Esophagus squamous epithelium (tissue), 5 donors: Measurements from ENCODE around the gene CST9L. TPM values are rescaled to one million over a fixed set of nuclear protein-coding genes. Genes with fewer than 3 reads are reported as not detected.

Experiments used
- DNase-seq: peaks from one replicate; lab custom pipeline; 2025; lab: John Stamatoyannopoulos, UW
- H3K27ac ChIP-seq, 4 donors: fragments of 200-600 bp; sonication (generic); one replicate each; pipeline ENCODE4 v1.5.1; 2016 to 2019; ENCODE audit warnings: mild to moderate bottlenecking in 1 of 4
- H3K27me3 ChIP-seq, 4 donors: fragments of 200-600 bp; sonication (generic); 1 replicate in 3 of 4; 2 replicates in 1 of 4; pipeline versions ENCODE4 v1.5.1 to v1.6.0; 2017 to 2021; ENCODE audit warnings: antibody characterized with exemption in 1 of 4
- H3K36me3 ChIP-seq, 3 donors: fragments of 200-600 bp; sonication (generic); one replicate each; pipeline ENCODE4 v1.5.1; 2016 to 2019
- H3K4me1 ChIP-seq, 3 donors: fragments of 200-600 bp; sonication (generic); one replicate each; pipeline ENCODE4 v1.5.1; 2017 to 2019
- H3K4me3 ChIP-seq, 4 donors: fragments of 200-600 bp; sonication (generic); 1 replicate in 3 of 4; 2 replicates in 1 of 4; pipeline ENCODE4 v1.5.1; 2016 to 2019; ENCODE audit warnings: mild to moderate bottlenecking in 2 of 4, moderate library complexity in 1 of 4
- H3K9me3 ChIP-seq, 3 donors: fragments of 200-600 bp; sonication (generic); one replicate each; pipeline ENCODE4 v1.5.1; 2016 to 2019
- POLR2A ChIP-seq, 4 donors: fragments of 450-650 bp; IDR thresholded peaks; one replicate each; pipeline ENCODE4 v1.6.1; 2017; ENCODE audit warnings: antibody characterized with exemption in 4 of 4, mild to moderate bottlenecking in 4 of 4, moderate library complexity in 3 of 4
- WGBS, 2 donors: methylation state at CpG; one replicate each; pipeline ENCODE4 v1.1.5; 2018; 5-methylcytosine and 5-hydroxymethylcytosine counted together
- intact Hi-C: fragments of 100-400 bp; cut with DNase I; formaldehyde crosslinking; loops from one replicate; pipeline ENCODE4 v1.15.0; 2022
- total RNA-seq, 4 donors: library from RNA; depleted of rRNA; stranded (reverse); fragments of >200 nt; gene quantifications; one replicate each; pipeline ENCODE4 v1.1.0, GENCODE V29; 2016
- TF ChIP-seq, protein P1 (sequence below), 6 experiments: fragments of 450-650 bp in 4 of 6; fragments of 200-600 bp in 2 of 6; sonication (generic) in 2 of 6; IDR thresholded peaks; one replicate each; pipeline ENCODE4 v1.5.1; 2016 to 2019; ENCODE audit warnings: antibody characterized with exemption in 6 of 6, mild to moderate bottlenecking in 4 of 6, moderate library complexity in 4 of 6
- donor health status: DM: yes; HTN: yes; CAD: no.

Gene CST9L
- total RNA-seq, 4 donors from 2014 or later: not detected

DNA sequence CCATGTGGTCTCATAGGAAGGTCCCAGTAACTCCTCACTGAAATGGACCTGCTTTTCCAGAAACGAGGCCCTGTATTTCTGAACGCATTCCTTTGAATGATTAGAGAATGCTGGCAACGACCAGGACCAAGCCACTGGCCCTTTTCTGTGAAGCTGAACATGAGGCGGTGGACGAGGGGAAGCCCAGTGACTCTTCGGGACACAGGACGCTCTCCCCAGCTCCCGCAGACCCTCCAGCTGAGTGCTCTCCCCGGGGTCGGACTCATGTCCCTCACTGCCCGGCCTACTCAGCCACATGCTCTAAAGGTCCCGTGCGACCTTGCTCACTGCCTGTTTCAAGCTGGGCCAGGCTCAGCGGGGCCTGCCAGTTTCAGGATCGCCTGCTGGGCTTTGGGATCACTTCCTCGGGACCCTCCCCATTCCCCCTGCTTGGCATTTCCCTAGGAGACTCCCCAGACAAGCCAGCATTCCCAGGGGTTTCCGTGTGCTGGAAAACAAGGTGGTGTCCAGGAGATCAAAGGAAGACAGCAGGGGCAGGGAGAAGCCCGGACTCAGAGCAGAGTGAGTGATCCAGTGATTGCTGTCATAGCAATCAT, 40.1 kb upstream of the CST9L start:
- 79 to 80% methylated on average over 9 to 13 of the region's 18 CpGs for WGBS, 2 donors
- intact Hi-C loops: loop anchor here (5.0 kb wide), 1 partner anchor 166 kb away; no protein-coding TSS in a partner anchor

DNA sequence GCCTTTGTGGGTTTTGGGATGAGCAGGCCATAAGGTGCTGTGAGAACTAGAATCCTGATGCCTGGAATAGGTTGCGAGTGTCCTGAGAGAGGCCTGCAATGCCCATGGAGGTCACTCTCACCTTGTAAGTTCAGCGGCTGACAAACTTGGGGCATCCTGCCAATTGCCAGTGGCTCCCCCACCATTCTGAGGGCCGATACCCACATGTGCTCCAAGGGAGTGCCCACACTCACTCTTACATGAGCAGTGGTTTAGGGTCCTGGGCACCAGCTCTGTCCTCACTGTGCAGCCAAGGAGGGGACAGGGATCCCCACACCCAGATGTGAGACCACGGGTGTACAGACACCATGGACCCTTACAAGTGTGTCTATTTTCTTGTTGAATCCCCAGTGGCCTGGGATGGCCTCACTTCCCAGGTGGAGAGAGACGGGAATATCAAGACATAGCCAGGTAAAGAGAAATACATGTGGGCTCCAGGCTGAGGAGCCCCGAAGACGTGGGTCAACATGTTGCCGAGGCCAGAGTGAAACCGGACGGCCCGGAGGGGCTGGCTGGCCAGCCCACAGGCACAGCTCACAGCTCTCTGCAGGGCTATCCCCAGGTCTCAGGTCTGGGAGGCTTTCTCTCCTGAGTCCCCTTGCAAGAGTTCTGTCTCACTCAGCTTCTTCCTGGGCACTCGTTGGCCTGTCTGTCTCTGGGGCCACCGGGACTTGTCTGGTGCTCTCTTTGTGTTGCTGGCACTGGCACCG, 39.4 kb upstream of the CST9L start:
- 89 to 91% methylated on average over 8 to 12 of the region's 14 CpGs for WGBS, 2 donors
- H3K27ac ChIP-seq: no peak overlapping the region
- H3K4me1 ChIP-seq: peaks cover 0 to 24% (median 3%) of the 10 kb centered on the region in 3 donors
- H3K27me3 ChIP-seq: no peaks in the 10 kb centered on the region
- H3K9me3 ChIP-seq: no peaks in the 10 kb centered on the region
- no peak overlapping the region for H3K4me3 ChIP-seq
- DNase-seq: no peak
- TF ChIP-seq, protein P1, sequence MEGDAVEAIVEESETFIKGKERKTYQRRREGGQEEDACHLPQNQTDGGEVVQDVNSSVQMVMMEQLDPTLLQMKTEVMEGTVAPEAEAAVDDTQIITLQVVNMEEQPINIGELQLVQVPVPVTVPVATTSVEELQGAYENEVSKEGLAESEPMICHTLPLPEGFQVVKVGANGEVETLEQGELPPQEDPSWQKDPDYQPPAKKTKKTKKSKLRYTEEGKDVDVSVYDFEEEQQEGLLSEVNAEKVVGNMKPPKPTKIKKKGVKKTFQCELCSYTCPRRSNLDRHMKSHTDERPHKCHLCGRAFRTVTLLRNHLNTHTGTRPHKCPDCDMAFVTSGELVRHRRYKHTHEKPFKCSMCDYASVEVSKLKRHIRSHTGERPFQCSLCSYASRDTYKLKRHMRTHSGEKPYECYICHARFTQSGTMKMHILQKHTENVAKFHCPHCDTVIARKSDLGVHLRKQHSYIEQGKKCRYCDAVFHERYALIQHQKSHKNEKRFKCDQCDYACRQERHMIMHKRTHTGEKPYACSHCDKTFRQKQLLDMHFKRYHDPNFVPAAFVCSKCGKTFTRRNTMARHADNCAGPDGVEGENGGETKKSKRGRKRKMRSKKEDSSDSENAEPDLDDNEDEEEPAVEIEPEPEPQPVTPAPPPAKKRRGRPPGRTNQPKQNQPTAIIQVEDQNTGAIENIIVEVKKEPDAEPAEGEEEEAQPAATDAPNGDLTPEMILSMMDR (IDR thresholded peaks at IDR 0.05): no peak
- TF ChIP-seq POLR2A (IDR thresholded peaks at IDR 0.05): no peak
- intact Hi-C loops: loop anchor here (5.0 kb wide), 1 partner anchor 165 kb away; no protein-coding TSS in a partner anchor
- H3K36me3 ChIP-seq: no peaks in the 10 kb centered on the region

More for the DNA sequence above, 40.1 kb upstream of the CST9L start:
- Histone ChIP-seq H3K4me3 (no peak overlapping the region), H3K4me1 (peaks cover 0 to 31% (median 5%) of the 10 kb centered on the region in 3 donors), H3K9me3 (no peaks in the 10 kb centered on the region), H3K27ac (no peak overlapping the region), H3K27me3 (no peaks in the 10 kb centered on the region), H3K36me3 (no peaks in the 10 kb centered on the region)
- no peak for DNase-seq
- TF ChIP-seq, protein P1 (IDR thresholded peaks at IDR 0.05): no peak
- TF ChIP-seq POLR2A (IDR thresholded peaks at IDR 0.05): no peak

DNA sequence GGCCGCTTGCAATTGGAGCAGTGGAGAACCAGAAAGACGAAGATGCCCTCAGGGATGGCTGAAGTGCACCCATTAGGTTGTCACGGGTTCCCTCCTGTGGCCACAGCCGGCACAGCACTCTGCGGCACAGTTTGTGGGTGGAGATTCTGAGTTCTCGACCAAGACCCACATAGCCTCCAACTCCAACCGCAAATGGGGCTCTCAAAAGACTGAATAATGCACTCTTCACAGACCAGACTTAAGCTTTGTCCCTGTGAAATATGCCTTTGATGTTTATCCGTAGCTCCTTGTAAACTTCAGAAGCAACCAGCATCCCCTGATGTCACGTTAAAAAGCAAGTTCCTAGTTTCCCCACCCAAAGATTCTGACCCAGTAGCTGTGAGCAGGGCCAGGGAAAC, 38.4 kb upstream of the CST9L start:
- peaks cover 0 to 14% (median 3%) of the 10 kb centered on the region in 3 donors for H3K4me1 ChIP-seq
- no peaks in the 10 kb centered on the region for H3K27me3 ChIP-seq
- WGBS, 2 donors: 6 to 8% methylated on average over 7 of the region's 9 CpGs
- intact Hi-C loops: loop anchor here (5.0 kb wide), 1 partner anchor 164 kb away; no protein-coding TSS in a partner anchor
- H3K27ac ChIP-seq: no peak overlapping the region
- H3K36me3 ChIP-seq: no peaks in the 10 kb centered on the region
- DNase-seq: no peak
- no peaks in the 10 kb centered on the region for H3K9me3 ChIP-seq
- no peak for TF ChIP-seq POLR2A (IDR thresholded peaks at IDR 0.05)
- TF ChIP-seq, protein P1 (IDR thresholded peaks at IDR 0.05): peak; percentile 61 to 95 (median 90)
- no peak overlapping the region for H3K4me3 ChIP-seq

DNA sequence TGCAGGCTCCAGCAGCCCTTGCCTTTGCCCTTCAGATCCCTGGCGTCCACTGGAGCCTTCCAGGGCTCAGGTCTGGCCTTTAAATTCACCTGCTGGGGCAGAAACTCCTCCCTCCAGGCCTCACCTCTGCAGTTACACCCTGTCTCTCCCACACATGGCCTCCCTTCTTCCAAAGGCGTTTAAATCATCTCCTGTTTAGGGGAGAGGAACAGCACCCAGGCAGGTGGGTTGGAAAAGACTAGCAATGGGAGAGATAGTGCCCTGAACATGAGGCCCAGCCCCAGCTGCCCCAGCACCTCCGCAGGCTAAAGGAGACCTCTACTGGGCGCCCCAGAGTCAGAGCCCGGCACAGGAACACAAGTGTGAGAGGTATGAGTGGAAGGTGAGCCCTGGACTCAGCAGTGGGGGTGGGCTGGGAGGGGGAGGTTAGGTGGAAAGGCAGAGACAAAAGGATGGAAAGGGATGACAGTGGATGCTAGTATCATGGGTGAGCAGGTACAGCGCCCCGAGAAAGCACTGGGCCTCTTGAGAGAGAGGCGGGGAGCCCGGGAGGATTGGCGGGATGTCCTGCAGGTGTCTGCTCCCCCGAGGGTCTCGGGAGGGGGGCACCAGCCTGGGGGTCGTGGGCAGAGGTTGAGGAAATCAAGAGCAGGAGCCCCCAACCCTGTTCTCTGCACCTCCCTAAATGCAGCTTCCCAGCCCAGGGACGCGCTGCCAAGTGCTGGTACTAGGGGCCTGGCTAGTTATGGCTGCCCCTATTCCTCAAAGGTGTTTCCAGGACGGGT, 37.8 kb upstream of the CST9L start, which contains the start of gene CST9:
CST9 (minus strand) TSS at position 51 of the 785 bp plus-strand sequence. CDS start 53 bp downstream, outside the sequence.
- TF ChIP-seq, protein P1 (IDR thresholded peaks at IDR 0.05): no peak
- TF ChIP-seq POLR2A (IDR thresholded peaks at IDR 0.05): no peak
- Histone ChIP-seq H3K4me1 (peaks cover 0 to 14% (median 3%) of the 10 kb centered on the region in 3 donors), H3K27ac (no peak within 1 kb of the TSS), H3K4me3 (no peak within 1 kb of the TSS), H3K27me3 (no peaks in the 10 kb centered on the region), H3K9me3 (no peaks in the 10 kb centered on the region), H3K36me3 (no peaks in the 10 kb centered on the region)
- intact Hi-C loops: loop anchor here (5.0 kb wide), 1 partner anchor 164 kb away; no protein-coding TSS in a partner anchor
- WGBS, 2 donors: 50 to 62% methylated on average over 9 to 12 of the region's 16 CpGs
- DNase-seq: no peak
